ENCODE data around the gene VIL1.

Gene VIL1

GRCh38 chr2:218395456-218395825 is 23.5 kb upstream of the VIL1 start:
- no peak for DNase-seq

GRCh38 chr2:218395826-218396687 is 22.9 kb upstream of the VIL1 start:
- peak; percentile 89 for DNase-seq

- peak; percentile 48 for DNase-seq
Observed at GRCh38 chr2:218396688-218397462, 22.0 kb upstream of the VIL1 start.

DNA sequence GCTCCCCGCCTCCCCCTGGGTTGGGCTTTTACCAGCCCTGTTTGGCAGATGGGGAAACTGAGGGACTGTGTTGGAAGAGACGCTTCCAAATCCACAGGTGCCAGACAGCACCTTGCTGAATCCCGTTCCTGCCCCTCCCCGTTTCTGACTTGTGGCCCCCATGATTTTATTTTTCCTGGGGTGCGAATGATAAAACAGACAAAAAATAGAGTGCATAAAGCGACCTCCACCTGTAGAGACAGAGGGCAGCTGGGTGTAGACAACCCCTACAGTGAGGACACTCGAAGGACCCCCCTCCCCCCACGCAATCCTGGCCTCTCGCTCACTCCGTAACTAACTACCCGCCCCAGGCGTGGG is 21.5 kb upstream of the VIL1 start:
- DNase-seq = no peak

- DNase-seq = no peak
Observed at GRCh38 chr2:218397820-218398436, 21.0 kb upstream of the VIL1 start.

DNA sequence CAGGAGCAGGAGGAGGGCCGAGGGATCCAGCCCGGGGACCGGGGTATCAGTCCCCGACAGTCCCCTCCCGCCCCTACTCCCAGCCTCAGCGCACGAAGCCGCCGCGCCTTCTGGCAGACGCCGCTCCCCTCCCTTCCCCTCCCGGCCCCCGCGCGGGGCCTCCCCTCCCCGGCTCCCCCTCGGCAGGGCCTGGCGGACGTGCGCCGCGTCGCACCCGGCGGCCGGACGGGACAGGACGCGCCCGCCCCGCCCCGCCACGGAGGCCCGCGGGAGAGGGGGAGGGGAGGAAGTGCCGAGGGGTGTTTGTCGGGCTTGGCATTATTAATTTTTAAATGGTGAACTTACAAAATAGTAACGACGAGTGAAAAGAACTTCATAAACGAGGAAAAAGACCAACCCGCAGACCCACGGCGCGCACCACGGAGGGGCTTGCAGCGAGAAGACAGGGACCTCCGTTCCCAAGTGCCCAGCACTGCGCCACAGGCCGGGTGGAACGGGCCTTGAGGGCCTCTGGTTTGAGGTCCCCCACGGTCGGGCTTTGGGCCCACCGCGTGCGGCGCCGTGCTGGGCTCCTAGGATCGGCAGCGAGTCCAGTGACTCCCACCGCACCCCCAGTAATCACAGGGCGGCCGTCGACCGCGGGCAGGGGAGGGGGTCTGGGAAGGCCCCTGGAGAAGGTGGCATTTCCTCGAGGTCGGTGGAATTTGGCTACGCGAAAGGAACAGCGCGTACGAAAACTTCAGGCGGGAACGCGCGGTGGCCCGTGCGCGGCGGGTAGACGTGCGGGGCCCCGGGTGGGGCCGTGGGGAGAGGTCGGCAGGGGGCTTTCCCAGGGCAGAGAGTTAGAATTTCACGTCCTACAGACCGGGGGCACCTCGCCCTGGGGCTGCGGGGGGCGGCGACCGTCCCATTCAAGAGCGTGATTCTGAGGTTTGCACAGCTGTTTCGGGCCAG is 20.2 kb upstream of the VIL1 start:
- DNase-seq = no peak

DNA sequence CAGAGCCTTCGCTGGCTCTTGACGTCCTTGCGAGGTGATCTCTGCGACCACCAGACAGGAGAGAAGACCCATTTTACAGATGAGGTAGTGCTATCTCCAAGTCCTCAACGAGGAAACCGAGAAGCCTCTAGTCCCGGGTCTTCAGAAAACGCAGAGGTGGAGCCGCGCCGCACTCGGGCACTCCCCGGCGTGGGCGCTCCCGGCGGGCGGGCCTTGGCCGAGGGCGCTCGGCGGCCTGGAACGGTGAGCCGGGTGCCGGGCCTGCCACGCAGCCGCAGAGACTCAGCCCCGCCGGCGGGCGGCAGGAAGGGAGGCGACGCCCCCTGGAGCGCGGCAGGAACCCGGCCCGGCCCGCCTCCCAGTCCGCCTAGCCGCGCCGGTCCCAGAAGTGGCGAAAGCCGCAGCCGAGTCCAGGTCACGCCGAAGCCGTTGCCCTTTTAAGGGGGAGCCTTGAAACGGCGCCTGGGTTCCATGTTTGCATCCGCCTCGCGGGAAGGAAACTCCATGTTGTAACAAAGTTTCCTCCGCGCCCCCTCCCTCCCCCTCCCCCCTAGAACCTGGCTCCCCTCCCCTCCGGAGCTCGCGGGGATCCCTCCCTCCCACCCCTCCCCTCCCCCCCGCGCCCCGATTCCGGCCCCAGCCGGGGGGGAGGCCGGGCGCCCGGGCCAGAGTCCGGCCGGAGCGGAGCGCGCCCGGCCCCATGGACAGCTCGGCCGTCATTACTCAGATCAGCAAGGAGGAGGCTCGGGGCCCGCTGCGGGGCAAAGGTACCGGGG is 19.3 kb upstream of the VIL1 start, which contains the start of gene CTDSP1:
Gene CTDSP1, plus strand, starts transcription at position 478 of the 776 bp plus-strand sequence. Its CDS starts 223 bp downstream, at position 701.
- DNase-seq = peak; percentile 89

- no peak for DNase-seq
Observed at GRCh38 chr2:218400167-218400929, 18.6 kb upstream of the VIL1 start.

DNA sequence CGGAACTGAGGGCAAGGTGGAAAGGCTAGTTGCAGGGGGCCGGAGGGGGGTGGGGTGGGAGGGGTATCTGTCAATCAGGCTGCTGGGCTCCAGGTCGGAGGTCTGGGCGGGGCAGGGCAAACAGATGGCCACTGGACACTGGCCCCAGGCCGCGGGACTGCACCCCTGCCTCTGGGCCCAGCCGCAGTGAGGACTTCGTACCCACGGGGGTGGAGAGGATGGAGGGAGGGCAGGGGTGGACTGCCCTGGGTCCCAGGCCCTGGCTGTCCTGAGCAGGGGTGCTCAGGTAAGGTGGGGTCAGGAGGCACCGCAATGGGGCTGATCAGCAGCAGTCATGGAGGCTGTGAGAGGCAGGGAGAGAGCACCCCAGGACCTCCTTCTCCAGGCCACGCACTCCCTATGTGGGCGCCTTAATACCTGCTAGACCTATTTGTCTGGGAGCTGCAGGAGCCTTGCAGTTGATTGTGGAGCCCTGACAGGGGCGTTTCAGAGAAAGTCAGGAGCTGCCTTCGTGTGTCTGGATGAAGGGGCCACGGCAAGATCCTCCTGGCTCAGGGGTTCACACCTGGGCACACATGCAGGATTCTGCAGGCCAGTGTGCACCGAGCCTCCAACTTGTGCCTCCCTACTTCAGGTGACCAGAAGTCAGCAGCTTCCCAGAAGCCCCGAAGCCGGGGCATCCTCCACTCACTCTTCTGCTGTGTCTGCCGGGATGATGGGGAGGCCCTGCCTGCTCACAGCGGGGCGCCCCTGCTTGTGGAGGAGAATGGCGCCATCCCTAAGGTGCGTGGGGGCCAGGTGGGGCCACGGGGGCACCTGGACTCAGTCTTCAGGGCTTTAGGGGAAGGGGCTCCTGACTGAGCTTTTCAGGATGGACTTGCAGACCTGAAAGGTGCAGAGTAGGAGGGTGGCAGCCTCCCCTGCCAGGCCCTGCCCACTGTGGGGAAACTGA is 17.7 kb upstream of the VIL1 start:
- no peak for DNase-seq

DNA sequence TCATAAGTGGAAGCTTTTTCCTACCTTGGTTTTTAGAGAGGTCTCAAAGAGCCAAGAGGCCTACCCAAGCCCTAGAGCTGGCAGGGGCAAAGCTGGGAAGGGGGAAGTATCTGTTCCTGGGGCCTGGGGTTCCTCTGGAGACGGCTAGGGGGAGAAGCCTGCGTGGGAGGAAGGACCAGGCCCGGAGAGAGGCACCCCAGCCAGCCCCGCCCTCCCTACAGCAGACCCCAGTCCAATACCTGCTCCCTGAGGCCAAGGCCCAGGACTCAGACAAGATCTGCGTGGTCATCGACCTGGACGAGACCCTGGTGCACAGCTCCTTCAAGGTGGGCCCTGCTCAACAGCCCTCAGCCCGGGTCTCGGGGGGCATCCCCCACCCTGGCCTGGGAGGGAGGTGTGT is 17.0 kb upstream of the VIL1 start:
- no peak for DNase-seq

DNA sequence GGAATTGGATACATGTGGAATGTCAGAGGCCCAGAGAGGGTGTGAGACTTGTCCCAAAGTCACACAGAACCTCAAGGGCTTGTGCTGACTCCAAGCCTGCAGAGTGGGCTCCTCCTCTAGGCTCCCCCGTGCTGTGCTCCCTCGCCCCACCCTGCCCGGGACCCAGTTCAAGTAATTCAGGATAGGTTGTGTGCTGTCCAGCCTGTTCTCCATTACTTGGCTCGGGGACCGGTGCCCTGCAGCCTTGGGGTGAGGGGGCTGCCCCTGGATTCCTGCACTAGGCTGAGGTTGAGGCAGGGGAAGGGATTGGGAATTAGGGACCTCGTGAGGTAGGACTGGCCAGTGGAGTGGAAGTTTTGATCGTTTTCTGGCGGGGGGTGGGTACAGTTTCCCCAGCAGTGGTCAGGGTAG is 16.4 kb upstream of the VIL1 start:
- no peak for DNase-seq

DNA sequence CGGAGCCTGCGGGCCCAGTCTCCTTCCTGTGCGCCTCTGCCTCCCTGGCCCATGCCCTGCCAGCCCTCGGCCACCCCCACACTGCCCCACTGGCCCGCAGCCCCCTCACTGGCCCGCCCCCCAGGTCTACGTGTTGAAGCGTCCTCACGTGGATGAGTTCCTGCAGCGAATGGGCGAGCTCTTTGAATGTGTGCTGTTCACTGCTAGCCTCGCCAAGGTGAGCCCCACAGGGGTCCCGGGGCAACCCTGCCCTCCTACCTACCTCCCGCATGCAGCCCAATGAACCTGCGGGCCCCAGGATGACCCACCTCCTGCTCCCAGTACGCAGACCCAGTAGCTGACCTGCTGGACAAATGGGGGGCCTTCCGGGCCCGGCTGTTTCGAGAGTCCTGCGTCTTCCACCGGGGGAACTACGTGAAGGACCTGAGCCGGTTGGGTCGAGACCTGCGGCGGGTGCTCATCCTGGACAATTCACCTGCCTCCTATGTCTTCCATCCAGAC is 16.0 kb upstream of the VIL1 start:
- DNase-seq = no peak

DNA sequence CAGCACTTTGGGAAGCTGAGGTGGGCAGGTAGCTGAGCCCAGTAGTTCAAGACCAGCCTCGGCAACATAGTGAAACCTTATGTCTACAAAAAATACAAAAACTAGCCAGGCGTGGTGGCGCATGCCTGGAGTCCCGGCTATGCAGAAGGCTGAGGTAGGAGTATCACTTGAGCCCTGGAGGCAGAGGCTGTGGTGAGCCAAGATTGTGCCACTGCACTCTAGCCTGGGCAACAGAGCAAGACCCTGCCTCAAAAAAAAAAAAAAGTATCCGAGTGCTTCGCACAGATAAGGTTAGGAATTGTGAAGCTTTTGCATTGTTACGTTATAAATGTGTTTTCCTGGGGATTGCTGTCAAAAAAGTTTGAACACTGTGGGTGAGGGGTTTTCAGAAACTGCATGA is 15.1 kb upstream of the VIL1 start:
- DNase-seq = no peak

GRCh38 chr2:218404351-218405085 is 14.4 kb upstream of the VIL1 start:
- no peak for DNase-seq

DNA sequence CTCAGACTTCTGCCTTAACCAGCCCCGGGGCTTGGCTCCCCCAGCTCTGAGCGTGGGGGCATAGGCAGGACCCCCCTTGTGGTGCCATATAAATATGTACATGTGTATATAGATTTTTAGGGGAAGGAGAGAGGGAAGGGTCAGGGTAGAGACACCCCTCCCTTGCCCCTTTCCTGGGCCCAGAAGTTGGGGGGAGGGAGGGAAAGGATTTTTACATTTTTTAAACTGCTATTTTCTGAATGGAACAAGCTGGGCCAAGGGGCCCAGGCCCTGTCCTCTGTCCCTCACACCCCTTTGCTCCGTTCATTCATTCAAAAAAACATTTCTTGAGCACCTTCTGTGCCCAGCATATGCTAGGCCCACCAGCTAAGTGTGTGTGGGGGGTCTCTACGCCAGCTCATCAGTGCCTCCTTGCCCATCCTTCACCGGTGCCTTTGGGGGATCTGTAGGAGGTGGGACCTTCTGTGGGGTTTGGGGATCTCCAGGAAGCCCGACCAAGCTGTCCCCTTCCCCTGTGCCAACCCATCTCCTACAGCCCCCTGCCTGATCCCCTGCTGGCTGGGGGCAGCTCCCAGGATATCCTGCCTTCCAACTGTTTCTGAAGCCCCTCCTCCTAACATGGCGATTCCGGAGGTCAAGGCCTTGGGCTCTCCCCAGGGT is 13.7 kb upstream of the VIL1 start:
- no peak for DNase-seq

GRCh38 chr2:218405746-218406208 is 13.1 kb upstream of the VIL1 start:
- DNase-seq = no peak

DNA sequence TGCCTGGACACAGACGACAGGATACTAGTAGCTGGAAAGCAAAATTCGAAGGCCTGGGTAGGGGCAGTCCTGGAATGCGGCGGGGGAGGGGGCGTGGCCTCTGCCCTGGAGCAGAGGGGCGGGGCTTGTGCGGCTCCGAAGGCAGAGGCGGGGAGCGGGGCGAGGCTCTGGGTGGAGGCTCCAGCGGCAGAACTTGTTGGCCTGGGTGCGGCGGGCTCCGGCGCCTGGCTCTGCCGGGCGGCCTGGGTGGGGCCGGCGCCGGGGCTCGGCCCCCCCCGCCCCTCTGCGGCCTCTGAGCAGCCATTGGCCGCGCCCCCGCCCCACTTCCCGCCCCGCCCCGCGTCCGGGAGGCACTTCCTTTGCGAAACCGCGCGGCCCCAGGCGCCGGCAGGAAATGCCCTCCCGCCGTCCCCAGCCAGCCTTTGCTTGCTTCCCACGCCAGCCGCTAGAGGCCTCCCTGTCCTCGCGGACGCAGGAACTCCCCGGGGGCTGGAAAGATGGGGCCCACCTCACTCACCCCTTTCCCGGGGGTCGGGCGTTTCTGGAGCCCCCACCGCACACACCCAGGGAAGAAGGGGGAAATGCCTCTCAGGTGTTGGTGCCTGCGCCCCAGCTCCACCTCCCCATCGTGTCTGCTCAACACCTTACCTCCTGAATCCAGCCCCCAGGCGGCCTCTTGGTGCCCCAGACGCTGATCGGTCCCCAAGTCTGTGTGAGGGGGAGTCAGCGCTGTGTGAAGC is 12.5 kb upstream of the VIL1 start:
- DNase-seq = peak; percentile 72

Data from activated T-cell treated with anti-CD3 and anti-CD28 coated beads for 4 hours (primary cell).